Lower leg skin (tissue), 4 donors: ENCODE data around the gene LETM1. TPM values are rescaled to one million over a fixed set of nuclear protein-coding genes. Genes with fewer than 3 reads are reported as not detected.

Experiments
- DNase-seq, 2 donors: peaks; one replicate each; pipeline ENCODE4 v3.0.0-alpha.2; 2019; ENCODE audit warnings: low spot score in 2 of 2
- H3K4me3 ChIP-seq: fragments of 200-600 bp; sonication (generic); 2 replicates; pipeline ENCODE4 v1.5.1; 2017; ENCODE audit warnings: mild to moderate bottlenecking, low read depth; ENCODE audit not compliant: poor library complexity, severe bottlenecking
- CTCF ChIP-seq, 3 donors: fragments of 450-650 bp; IDR thresholded peaks; one replicate each; pipeline ENCODE4 v1.5.1; 2016; ENCODE audit warnings: antibody characterized with exemption in 3 of 3, mild to moderate bottlenecking in 3 of 3, moderate library complexity in 2 of 3
- POLR2A ChIP-seq, 2 donors: fragments of 450-650 bp; IDR thresholded peaks; one replicate each; pipeline ENCODE4 v1.6.1; 2016 to 2017; ENCODE audit warnings: antibody characterized with exemption in 2 of 2, mild to moderate bottlenecking in 1 of 2, moderate library complexity in 1 of 2
- WGBS, 2 donors: methylation state at CpG; one replicate each; pipeline ENCODE4 v1.1.5; 2018; 5-methylcytosine and 5-hydroxymethylcytosine counted together
- intact Hi-C: fragments of 100-400 bp; cut with DNase I; formaldehyde crosslinking; loops from one replicate; pipeline ENCODE4 v1.15.0; 2023; ENCODE audit warnings: low total_unique reads
- total RNA-seq, 4 donors: library from RNA; depleted of rRNA; stranded (reverse); fragments of >200 nt; gene quantifications; one replicate each; pipeline ENCODE4 v1.1.0, GENCODE V29; 2016

Gene LETM1
- total RNA-seq, 4 donors from 2014 or later = 27.2 to 49.9 (median 39.0) TPM

- intact Hi-C loops = no loop called here
- no peak for TF ChIP-seq POLR2A (IDR thresholded peaks at IDR 0.05)
- TF ChIP-seq CTCF (IDR thresholded peaks at IDR 0.05) = no peak
- 51 to 80% methylated on average over 14 of the region's 14 CpGs for WGBS, 2 donors
- no peak for DNase-seq
- H3K4me3 ChIP-seq = no peak overlapping the region
Measured at GRCh38 chr4:1796486-1797204, 59.3 kb downstream of the LETM1 start.

- TF ChIP-seq POLR2A (IDR thresholded peaks at IDR 0.05) = no peak
- TF ChIP-seq CTCF (IDR thresholded peaks at IDR 0.05) = no peak
- H3K4me3 ChIP-seq = peak overlapping the region; percentile 23
- DNase-seq = no peak
- intact Hi-C loops = no loop called here
- 12 to 24% methylated on average over 22 to 27 of the region's 32 CpGs for WGBS, 2 donors
Measured at GRCh38 chr4:1795299-1796195, 60.4 kb downstream of the LETM1 start.

GRCh38 chr4:1794809-1795298 is 61.1 kb downstream of the LETM1 start:
- intact Hi-C loops = no loop called here
- peak overlapping the region; percentile 23 for H3K4me3 ChIP-seq
- DNase-seq = no peak
- TF ChIP-seq POLR2A (IDR thresholded peaks at IDR 0.05) (no peak), CTCF (IDR thresholded peaks at IDR 0.05) (no peak)
- 2% methylated on average over 23 to 28 of the region's 68 CpGs for WGBS, 2 donors

GRCh38 chr4:1793940-1794808 is 61.8 kb downstream of the LETM1 start:
- WGBS, 2 donors = 0 to 1% methylated on average over 16 to 54 of the region's 101 CpGs
- TF ChIP-seq CTCF (IDR thresholded peaks at IDR 0.05) (no peak), POLR2A (IDR thresholded peaks at IDR 0.05) (no peak)
- intact Hi-C loops = no loop called here
- DNase-seq = no peak
- H3K4me3 ChIP-seq = peak overlapping the region; percentile 23

DNA sequence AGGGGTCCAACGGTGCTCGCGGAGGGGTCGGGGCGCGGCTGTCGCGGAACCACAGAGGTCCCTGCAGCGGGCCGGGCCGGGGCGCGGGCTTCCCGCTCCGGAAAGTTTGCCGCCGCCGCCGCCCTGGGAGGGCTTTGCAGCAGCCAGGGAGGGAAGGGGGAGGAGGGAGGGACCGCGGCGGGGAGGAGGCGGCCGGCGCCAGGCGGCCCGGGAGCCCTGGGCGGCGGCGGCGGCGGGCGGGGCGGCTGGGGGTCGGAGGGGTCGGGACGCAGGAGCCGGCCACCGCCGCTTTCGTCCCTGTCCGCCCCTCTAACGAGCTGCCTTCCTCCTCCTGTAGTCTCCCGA is 62.5 kb downstream of the LETM1 start:
- WGBS, 2 donors = 0% methylated on average over 19 of the region's 44 CpGs; no CpG with 5 or more reads in 1 of the 2 donors
- intact Hi-C loops = no loop called here
- peak overlapping the region; percentile 23 for H3K4me3 ChIP-seq
- no peak for DNase-seq
- TF ChIP-seq CTCF (IDR thresholded peaks at IDR 0.05) = no peak
- TF ChIP-seq POLR2A (IDR thresholded peaks at IDR 0.05) = no peak
